ENCODE measurements around the gene INHBB.

INHBB gene

DNA sequence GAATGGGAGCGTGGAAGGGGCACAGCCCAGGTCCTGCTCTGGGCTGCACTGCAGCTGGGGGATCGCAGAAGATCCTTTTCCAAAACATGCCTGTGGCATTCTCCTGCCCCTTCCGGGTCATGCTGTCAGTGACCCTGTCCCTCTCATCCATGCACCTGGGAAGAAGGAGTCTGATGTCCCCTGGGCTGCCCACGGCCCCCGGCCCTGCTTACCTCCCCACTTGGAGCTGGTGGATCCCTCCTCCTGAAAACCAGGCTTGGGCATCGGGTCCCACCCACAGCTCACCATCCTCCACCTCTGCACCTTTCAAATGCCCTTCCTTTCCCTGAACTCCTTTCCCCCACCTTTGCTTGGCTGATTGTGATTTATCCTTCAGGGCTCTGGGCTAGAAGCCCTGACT is 11.8 kb downstream of the INHBB start:
- DNase-seq (ENCODE audit: low read depth), result no peak

DNA sequence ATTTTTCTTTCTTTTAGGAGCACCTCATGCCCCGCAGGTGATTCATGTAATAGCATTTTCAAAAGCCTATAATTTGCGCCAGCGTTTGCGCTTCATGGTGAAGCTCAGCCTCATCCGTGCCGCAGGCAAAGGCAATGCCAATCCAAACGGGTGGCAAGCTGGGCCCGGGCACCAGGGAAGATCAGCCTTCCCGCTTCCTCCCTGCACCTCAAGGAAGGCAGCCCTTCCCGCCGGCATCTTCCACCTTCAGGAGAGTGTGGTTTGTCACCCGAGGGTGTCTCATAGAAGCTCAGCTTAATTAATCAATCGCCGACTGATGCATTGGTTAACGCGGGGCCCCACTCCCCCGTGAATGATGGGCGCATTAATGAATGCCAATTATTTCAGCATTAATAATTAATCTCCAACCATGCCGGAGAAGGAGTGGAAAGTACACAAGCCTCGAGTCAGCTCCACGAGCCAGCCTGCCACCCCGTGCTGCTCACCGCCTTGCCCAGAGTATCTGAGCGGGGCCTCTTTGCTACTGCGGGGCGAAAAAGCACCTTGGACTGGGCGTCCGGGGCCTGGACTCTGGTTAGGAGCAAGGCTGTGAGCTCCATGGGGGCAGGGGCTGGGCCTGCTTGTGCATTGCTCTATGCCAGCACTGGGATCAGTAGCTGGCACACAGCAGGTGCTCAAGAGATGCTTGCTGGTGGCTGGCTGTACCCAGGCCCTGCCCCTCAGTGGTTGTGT is 13.0 kb downstream of the INHBB start:
- no peak for DNase-seq (ENCODE audit: low read depth)

DNA sequence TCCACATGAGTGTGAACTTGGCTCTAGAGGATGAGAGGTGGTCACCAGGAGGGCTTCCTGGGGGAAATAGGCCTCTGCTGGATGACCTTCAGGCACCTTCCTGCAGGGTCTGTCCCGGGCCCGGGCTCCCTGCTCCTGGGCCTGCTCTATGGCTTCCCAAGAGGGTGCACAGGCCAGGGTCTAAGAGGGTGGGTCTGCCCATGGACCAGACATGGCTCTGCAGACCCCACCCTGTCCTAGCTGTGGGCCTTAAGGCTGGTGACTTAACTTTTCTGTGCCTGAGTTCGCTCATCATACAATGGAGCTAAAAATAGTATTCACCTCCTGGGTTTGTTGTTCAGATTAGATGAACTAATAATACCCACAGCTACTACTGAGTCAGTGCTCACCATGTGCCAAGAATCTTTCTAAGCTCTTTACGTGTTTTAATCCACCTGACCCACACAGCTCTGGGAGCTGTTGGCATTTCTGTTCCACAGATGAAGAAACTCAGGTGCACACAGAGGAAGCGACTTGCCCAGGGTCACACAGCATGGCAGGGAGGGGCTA is 14.4 kb downstream of the INHBB start:
- DNase-seq (ENCODE audit: low read depth), result no peak

DNA sequence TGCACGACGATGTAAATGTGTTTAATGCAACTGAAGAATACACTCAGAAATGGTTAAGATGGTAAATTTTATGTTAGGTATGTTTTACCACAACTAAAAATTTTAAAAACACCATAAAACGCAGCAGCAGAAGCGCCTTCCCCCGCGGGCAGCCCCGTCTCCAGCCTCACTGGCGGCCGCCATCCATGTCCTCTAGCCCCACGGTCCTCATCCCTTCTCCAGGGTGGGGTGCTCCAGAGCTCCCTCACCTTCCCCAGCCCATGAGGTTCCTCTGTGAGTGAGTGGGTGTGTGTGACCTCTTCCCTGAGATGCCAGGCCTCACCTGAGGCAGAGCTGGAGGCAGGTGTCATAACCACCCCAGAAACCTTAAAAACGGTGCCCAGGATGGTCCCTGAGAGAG is 17.0 kb downstream of the INHBB start:
- DNase-seq (ENCODE audit: low read depth), result no peak

DNA sequence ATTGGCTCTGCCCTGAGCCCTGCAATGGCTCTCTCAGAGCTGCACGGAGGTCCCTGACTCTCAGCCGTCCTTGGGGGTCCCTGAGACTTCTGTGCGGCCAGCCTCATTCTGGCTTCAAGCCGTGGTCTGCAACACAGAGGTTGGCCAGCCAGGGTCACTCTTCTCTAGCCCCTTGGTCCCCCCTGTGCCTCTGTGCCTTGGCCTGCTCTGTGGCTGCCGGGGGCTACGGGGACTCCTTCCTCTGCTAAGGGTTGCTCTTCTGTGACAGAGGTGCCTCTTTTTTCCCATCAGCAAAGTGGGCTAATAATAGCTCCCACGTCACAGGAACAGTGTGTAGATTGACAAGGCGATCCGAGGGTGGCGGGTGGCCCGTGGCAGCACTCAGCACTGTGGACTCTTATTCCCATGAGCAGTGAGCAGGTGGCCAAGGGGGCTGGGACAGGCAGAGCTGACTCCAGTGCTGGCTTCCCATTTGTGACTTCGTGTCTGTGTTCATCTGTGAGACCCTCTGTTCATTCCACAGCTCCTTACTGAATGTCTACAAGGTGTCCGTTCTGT is 19.4 kb downstream of the INHBB start:
- DNase-seq (ENCODE audit: low read depth), result no peak

DNA sequence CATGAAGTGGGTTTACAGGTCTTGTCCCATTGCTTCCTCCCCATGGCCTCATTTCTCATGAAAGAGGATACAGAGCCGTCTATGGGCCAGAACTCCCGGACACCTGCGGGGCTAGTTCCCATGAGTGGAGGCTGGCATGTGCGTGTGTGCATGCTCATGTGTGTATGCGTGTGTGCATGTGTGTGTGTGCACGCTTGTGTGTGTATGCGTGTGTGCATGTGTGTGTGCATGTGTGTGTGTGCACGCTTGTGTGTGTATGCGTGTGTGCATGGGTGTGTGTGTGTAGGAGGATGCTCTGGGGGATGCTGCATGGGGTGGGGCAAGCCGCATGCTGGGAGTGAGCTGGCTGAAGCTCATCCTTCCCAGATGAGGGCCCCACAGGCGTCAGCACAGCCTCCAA is 20.8 kb downstream of the INHBB start:
- DNase-seq (ENCODE audit: low read depth), result no peak

DNA sequence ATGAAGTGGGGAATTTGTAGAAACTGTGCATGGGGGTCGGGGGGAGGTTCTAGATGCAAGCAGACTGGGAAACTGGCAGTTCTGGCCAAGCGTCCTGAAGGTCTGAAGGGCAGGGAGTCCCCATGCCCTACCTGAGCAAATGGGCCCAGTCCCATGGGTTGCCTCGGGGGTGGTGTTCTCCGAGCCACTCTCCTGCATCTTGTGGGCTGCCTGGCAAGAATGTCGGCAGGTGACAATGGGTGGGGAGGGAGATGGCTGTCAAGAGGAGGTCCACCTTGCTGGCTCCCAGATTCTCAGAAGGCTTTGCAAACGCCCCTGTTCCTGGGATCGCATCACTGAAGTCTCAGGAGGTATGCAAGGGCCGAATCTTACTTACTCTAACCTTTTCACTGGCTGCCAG is 21.3 kb downstream of the INHBB start:
- DNase-seq (ENCODE audit: low read depth), result no peak

DNA sequence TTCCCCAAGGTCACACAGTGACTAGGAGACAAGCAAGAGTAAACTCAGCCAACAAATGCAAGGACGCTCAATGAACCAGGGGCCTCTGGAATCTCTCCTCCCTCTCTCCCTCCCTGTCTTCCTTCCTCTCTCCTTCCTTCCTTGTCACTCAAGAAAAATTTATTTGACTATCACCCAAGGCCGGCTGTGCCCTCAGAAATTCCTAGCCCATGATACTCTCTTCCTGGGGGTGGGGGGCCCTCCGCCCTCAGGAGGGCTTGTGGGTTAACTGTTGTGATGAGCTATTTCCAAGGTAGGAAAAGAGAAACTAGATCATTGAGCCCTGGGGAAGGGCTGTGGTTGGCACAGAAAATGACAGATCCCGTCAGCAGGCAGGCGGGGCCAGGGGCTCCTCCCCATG is 21.7 kb downstream of the INHBB start:
- DNase-seq (ENCODE audit: low read depth), result no peak

DNA sequence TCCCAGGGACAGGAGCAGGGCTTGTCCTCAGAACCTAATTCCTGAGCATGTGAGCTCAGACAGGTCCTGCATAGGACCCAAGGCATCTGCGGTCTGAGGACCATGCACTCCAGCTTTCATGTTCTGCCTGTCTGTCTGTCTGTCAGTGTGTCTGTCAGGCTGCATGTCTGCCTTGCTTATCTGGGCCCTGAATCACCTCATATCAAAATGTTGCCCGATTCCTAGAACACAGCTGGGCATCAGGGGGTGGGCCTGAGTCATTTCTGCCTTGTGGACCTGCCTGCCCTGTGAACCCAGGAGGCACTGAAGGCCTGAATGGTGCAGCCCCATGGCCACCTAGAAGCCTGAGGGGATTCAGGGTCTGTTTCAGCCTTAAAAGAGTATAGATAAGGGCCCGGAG is 22.1 kb downstream of the INHBB start:
- no peak for DNase-seq (ENCODE audit: low read depth)

DNA sequence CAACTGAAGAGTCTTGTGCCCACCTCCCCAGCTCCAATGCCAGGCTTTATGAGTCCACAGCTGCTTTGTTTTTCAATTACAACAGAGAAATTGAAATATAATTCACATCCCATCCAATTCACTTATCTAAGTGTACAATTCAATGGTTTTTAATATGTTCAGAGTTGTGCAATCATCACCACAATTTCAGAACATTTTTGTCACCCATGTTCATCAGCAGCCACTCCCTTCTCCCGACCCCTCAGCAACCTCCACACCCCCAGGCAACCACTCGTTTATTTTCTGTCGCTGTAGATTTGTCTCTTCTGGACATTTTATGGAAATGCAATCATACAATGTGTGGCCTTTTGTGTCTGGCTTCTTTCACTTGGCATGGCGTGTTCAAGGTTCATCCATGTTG is 23.3 kb downstream of the INHBB start:
- DNase-seq (ENCODE audit: low read depth), result no peak

DNA sequence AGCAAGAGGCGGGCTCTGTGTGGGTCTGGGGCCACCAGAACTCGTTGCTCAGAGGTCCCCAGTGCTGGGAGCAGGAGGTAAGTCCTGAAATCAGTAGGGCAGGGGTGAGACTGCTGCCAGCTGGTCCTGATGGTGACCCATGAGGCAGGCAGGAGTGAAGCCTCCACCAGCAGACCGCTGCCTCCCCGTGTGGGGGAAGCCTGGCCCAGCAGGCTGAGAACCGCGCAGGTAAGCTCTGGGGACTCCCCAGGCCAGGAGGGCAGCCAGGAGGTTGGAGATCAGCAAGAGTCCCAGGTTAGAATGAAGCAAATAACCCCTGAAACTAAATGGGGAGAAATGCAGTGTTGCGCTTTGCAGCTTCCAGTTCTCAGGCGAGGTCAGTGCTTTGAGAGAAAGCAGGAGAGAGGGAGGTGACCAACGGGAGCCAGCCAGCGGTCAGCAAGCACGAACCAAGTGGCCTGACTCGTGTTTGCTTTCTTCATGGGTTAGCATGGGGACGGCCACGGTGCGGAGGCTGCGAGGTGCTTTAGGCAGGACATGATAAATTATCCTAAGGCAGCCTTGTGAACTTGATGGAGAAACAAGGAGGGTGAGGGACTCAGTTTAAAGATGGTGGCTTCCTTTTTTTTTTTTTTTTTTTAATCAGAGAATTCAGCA is 26.2 kb downstream of the INHBB start:
- DNase-seq (ENCODE audit: low read depth), result no peak

DNA sequence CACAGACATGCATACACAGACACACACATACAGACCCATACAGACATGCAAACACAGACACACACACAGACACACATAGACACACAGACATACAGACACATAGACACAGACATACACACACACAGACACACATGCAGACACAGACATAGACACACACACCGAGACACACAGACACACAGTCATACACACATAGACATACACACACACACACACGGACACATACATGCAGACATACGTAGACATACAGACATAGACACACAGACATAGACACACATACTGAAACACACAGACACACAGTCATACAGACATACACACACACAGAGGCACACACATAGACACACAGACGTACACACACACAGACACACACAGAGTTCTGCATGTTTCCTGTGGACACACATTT is 26.9 kb downstream of the INHBB start:
- DNase-seq (ENCODE audit: low read depth), result no peak

DNA sequence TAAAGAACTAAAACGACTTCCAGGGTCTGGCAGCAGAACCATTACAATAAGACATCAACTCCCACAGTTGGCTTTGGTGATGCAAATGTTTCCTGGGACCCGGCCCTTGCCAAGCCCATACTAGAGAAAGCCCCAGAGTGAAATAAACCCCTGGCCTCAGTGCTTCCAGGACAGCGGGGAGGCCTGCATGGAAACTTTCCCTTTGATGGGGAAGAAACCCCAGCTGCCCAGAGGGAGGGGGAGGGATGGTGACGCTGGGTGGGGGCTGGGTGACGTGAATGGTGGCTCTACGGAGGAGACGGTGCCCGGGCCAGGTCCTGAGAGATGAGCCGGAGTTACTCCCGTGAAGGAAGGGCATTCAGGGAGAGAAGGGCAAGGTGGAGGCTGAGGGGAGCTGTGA is 27.5 kb downstream of the INHBB start:
- DNase-seq (ENCODE audit: low read depth), result no peak

DNA sequence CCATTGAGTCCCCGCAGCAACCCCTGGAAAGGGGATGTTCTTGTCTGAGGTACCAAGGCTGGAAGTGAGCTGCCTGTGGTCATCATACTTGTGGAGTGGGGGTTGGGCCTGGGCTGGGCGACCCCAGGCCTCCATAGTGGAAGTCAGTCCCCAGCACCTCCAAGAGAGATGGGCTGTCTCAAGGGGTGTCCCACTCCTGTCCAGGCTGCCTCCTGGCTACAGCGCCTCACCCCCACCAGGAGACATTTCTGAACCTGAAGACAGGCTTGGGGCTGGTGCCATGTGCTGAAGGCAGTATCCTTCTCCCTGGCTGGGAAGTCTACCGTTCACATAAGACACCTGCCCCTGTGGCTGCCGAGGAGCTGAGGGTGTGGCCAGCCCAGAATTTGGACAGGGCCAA is 28.9 kb downstream of the INHBB start:
- DNase-seq (ENCODE audit: low read depth), result no peak

DNA sequence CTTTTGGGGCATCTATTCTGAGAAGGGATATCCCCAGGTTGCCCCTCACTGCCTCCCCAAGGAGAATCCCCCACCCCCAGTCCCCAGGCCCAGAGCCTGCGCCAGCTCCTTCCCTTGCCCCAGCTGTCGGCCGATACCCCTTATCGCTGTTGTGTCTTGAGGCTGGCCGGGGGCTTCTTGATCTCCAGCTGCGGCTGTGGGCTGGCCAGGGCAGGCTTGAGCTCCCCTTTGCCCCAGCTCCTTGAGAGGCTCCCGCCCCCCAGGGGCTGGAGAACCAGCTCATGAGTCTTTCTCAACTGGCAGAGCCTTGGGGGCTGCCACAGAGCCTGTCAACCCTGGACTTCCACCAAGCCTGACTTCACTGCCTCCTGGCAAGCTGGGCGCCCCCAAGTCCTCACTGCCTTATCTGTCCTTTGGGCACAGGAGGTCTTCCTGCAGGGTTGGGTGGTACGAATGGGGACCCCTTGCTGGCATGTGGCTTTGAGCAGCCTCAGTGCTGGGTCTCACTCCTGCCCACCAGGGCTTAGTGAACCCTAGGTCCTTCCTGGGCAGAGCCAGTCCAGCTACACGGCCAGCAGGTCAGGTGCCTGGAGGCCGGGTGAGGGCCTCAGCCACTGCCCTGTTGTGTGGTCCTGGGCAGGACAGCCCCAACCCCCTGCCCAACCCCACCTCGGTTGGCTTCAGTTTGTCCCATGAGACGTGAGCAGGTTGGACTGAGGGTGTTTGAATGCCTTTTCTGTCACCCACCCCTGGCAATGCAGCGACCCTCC is 29.5 kb downstream of the INHBB start:
- no peak for DNase-seq (ENCODE audit: low read depth)

DNA sequence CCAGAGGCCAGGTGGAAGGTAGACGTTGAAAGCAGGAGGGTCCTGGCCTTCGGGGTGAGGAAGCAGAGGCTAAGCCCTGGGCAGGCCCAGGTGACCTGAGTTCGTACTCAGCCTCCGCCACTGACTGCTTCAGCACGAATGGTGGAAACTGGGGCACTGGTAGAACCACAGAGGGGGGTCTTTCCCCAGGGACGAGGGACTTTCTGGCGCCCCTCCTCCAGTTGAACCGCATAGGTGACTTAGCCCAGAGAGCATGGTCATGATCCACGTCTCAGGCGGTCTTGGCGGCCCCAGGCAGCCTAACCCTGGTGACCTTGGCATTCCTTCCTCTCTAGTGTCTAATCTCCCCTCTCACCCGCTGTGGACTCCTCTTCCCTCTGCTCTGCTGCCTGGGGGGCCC is 30.2 kb downstream of the INHBB start:
- DNase-seq (ENCODE audit: low read depth), result no peak

DNA sequence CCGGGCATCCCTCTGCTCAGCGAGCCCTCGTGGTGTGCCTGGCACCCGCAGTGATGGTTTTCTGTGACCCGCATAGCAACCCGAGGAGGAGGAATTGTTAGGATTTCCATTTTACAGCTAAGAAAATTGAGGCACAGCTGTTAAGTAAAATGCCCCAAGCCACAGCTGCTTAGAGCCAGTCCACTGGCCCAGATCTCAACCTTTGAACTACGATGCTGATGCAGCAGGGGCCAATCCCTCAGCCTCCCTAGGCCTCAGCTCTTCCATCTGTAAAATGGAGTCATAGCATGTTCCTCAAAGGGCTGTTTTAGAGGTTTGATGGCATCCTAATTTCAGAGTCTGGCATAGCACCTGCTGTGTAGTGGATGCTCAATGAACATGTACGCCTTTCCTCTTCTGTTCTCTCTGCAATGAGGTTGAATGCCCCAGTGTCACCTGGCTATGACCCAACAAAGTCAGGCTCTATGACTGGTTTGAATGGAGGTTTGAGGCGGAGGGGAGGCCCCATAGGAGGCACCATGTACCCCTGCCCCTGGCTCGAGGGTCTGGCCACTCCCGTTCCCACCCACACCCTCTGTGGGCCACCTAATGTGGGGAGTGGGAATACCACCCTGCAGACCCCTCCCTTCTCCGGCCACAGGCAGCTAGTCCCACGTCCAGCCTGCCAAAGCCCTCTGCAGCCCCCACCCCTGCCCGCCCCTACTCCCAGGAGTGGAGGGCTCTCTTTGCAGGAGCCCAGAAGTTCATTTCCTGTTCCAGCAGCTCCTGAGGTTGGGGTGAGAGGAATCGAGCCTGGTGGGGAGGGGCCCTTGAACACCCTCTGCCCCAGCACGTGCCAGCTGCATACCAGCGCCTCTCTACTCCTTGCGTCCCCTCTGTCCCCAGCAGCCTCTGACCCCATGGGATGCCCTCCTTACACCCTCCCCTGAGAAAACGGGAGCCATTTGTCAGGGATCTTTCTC is 31.0 kb downstream of the INHBB start:
- DNase-seq (ENCODE audit: low read depth), result no peak

DNA sequence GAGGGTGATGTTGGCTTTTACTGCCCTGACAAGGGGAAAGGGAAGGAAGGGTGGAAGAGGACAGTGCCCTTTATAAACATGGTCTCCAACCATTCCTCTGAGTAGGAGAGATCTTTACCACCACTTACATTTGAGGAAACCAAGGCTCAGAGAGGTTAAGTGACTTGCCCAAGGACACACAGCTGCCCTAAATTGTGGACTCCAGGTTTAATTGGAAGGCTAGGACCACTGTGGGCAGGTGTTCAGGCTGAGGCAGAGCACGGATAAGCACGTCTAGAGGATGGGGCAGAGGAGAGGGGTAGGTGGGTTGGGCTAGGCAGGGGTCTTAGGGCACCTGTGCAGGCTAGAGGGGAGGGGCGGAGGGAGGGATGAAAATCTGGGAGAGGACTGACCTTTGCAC is 32.7 kb downstream of the INHBB start:
- DNase-seq (ENCODE audit: low read depth), result no peak

DNA sequence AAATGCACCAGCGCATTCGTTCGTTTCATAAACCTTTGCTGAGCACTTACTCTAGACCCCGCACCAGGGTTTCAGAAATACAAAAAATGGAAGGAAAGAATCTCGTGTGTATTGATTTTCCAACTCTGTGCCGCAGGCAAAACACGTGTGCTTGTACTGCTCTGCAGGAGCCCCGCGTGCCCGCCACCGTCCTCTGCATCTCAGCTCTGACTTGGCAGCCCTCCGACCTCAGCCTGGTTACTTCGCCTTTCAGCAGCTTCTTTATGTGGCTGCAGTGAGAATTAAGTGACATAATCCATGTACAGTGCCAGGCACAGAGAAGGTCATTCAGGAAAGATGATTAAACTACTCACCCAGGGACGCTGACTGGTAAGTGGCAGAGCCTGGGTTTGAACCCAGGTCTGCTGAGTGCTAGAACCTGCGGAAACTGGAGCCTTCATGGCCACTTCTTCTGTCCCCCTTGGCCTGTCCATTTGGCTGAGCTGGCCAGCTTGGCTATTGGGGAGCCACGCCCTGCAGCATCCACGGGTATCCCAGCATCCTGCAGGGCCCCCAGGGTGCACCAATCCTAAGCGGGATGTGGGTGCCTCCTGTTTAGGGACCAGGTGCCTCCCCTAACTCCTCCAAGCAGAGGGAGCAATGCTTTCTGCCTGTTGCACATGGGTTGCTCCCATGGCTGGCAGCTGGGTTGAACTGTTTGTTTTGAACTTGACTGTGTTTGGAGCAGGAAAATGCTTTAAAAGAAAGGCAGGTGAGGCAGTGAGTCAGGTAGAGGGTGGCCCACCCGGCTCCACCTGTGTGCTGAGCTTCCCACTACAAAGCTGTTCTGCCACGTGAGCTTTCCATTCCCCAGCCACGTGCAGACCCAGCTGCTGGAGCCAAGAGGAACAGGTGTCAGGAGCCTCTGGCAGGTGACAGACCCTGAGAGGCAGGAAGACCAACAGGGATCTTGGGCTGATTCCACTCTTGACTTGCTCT is 34.3 kb downstream of the INHBB start:
- DNase-seq (ENCODE audit: low read depth), result no peak

DNA sequence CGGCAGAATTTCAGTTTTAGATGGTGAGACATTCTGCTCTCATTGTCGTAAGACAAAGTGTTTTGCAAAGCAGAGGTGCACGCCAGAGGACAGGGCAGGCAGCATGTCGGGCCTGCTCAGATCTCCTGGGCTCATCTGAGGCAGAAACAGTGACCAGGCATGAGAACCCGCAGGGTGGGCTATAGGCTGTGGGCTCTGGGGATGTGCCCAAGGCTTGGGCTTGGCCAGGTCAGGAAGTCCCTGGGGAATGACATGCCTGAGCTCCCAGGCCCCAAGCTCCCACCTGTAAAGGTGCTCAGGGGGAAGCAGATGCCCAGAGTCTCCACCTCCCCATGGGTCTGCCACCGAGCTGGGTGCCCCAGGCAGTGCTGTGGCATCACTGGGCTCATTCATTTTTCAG is 35.3 kb downstream of the INHBB start:
- no peak for DNase-seq (ENCODE audit: low read depth)

All from stimulated activated CD8-positive, alpha-beta memory T cell treated with anti-CD3 and anti-CD28 coated beads, Interleukin-12 subunit alpha, Interleukin-12 subunit beta, amount 100 ng/mL, for 1 hour (primary cell).